Gastrocnemius medialis (tissue), 4 donors: ENCODE data around the gene AHCYL1.

Source experiments
- POLR2A ChIP-seq, 2 donors: fragments of 450-650 bp; IDR thresholded peaks; one replicate each; pipeline ENCODE4 v1.6.1; 2017; ENCODE audit warnings: antibody characterized with exemption in 2 of 2, mild to moderate bottlenecking in 2 of 2, moderate library complexity in 2 of 2
- TF ChIP-seq, protein P1 (sequence below), 5 experiments: fragments of 450-650 bp in 3 of 5; fragments of 200-600 bp in 2 of 5; sonication (generic) in 2 of 5; IDR thresholded peaks in 4 of 5; conservative IDR thresholded peaks in 1 of 5; 1 replicate in 4 of 5; 2 replicates in 1 of 5; pipeline ENCODE4 v1.5.1; 2016 to 2019; ENCODE audit warnings: antibody characterized with exemption in 5 of 5, mild to moderate bottlenecking in 3 of 5, moderate library complexity in 3 of 5

- TF ChIP-seq, protein P1, sequence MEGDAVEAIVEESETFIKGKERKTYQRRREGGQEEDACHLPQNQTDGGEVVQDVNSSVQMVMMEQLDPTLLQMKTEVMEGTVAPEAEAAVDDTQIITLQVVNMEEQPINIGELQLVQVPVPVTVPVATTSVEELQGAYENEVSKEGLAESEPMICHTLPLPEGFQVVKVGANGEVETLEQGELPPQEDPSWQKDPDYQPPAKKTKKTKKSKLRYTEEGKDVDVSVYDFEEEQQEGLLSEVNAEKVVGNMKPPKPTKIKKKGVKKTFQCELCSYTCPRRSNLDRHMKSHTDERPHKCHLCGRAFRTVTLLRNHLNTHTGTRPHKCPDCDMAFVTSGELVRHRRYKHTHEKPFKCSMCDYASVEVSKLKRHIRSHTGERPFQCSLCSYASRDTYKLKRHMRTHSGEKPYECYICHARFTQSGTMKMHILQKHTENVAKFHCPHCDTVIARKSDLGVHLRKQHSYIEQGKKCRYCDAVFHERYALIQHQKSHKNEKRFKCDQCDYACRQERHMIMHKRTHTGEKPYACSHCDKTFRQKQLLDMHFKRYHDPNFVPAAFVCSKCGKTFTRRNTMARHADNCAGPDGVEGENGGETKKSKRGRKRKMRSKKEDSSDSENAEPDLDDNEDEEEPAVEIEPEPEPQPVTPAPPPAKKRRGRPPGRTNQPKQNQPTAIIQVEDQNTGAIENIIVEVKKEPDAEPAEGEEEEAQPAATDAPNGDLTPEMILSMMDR (IDR thresholded peaks at IDR 0.05 in 4 of 5, conservative IDR thresholded peaks at IDR 0.05 in 1 of 5): no peak
- TF ChIP-seq POLR2A (IDR thresholded peaks at IDR 0.05): no peak
Measured at GRCh38 chr1:109944541-109944940, 40.0 kb upstream of the AHCYL1 start.
